Endothelial cell of umbilical vein (primary cell): ENCODE results near the gene LAMB2. TPM values are rescaled to one million over a fixed set of nuclear protein-coding genes. Genes with fewer than 3 reads are reported as not detected.

Experiments
- BruUV-seq: library from RNA; stranded (reverse); fragments of 400-500 nt; replicated peaks from 2 replicates; lab custom pipeline; 2021; lab: Mats Ljungman, UMichigan
- CTCF ChIA-PET: fragments of 300-600, 350-600 bp; sonication (Branson Sonifier 250); formaldehyde crosslinking; loops from one replicate; lab custom pipeline; 2021; ENCODE audit warnings: antibody characterized with exemption, inconsistent platforms; lab: Charles Lee
- POLR2A ChIA-PET: fragments of 300-600, 350-600 bp; sonication (Branson Sonifier 250); formaldehyde crosslinking; loops from one replicate; lab custom pipeline; 2021; ENCODE audit warnings: antibody characterized with exemption, inconsistent platforms; lab: Charles Lee
- DNase-seq: peaks from one replicate; pipeline ENCODE4 v3.0.0-alpha.2; 2011; ENCODE audit warnings: low read depth, low spot score
- FAIRE-seq: peaks from 2 replicates; lab custom pipeline; 2011; peaks lifted over from hg19 to GRCh38; lab: Jason Lieb, UNC
- H2AFZ ChIP-seq: 2 replicates; pipeline ENCODE4 v1.6.0; 2012; ENCODE audit warnings: low read depth, low read length, control low read depth, inconsistent platforms
- H3K27ac ChIP-seq: 2 replicates; pipeline ENCODE4 v1.5.1; 2011; ENCODE audit warnings: low read depth, mild to moderate bottlenecking, control low read depth, low read length, moderate library complexity; ENCODE audit not compliant: insufficient read depth
- H3K27me3 ChIP-seq, 2 experiments: 2 replicates each; pipeline versions ENCODE4 v1.6.0 to v1.6.1; 2011; ENCODE audit warnings: low read length in 2 of 2, mixed read lengths in 1 of 2; ENCODE audit not compliant: control insufficient read depth in 2 of 2, insufficient read depth in 2 of 2
- H3K36me3 ChIP-seq, 2 experiments: 2 replicates in 1 of 2; 3 replicates in 1 of 2; pipeline ENCODE4 v1.5.1; 2011; ENCODE audit warnings: low read length in 2 of 2, mild to moderate bottlenecking in 1 of 2, moderate library complexity in 1 of 2; ENCODE audit not compliant: control insufficient read depth in 2 of 2, insufficient read depth in 2 of 2; ENCODE audit errors: extremely low read depth in 1 of 2
- H3K4me1 ChIP-seq: 3 replicates; pipeline ENCODE4 v1.5.1; 2011; ENCODE audit warnings: mild to moderate bottlenecking, low read length; ENCODE audit not compliant: control insufficient read depth, insufficient read depth; ENCODE audit errors: extremely low read depth
- H3K4me2 ChIP-seq: 2 replicates; pipeline ENCODE4 v1.6.1; 2011; ENCODE audit warnings: low read length, control low read depth, mixed read lengths; ENCODE audit not compliant: insufficient read depth
- H3K4me3 ChIP-seq, 3 experiments: fragments of 200-600 bp in 1 of 3; sonication (generic), shearing (Covaris generic) in 1 of 3; replicated peaks in 1 of 3; 2 replicates each; pipeline ENCODE4 v1.5.1; 2011 to 2016; ENCODE audit warnings: control low read depth in 3 of 3, low read length in 3 of 3, mild to moderate bottlenecking in 2 of 3, inconsistent platforms in 1 of 3, low read depth in 1 of 3, moderate library complexity in 1 of 3; ENCODE audit not compliant: insufficient read depth in 1 of 3
- H3K79me2 ChIP-seq: 2 replicates; pipeline ENCODE4 v1.6.0; 2012; ENCODE audit warnings: low read length, inconsistent platforms; ENCODE audit not compliant: control insufficient read depth, insufficient read depth
- H3K9ac ChIP-seq: replicated peaks from 2 replicates; pipeline ENCODE3; 2011; ENCODE audit warnings: low read length, control low read depth; ENCODE audit not compliant: insufficient read depth; ENCODE audit errors: extremely low read depth
- H3K9me1 ChIP-seq: replicated peaks from 3 replicates; pipeline ENCODE4 v1.6.0; 2011; ENCODE audit warnings: mild to moderate bottlenecking, low read length; ENCODE audit not compliant: control insufficient read depth, insufficient read depth; ENCODE audit errors: extremely low read depth
- H3K9me3 ChIP-seq: replicated peaks from 2 replicates; pipeline ENCODE4 v1.5.1; 2012; ENCODE audit warnings: low read length, inconsistent platforms; ENCODE audit not compliant: control insufficient read depth, insufficient read depth
- H4K20me1 ChIP-seq: replicated peaks from 2 replicates; pipeline ENCODE3; 2011; ENCODE audit warnings: mild to moderate bottlenecking, low read length; ENCODE audit not compliant: control insufficient read depth, insufficient read depth; ENCODE audit errors: extremely low read depth
- EZH2 ChIP-seq: IDR thresholded peaks from 2 replicates; pipeline ENCODE4 v1.6.1; 2012; ENCODE audit warnings: borderline replicate concordance, low read depth, mild to moderate bottlenecking, moderate library complexity, low read length, inconsistent platforms; ENCODE audit not compliant: severe bottlenecking
- FOS ChIP-seq: IDR thresholded peaks from 2 replicates; pipeline ENCODE4 v1.6.1; 2011; ENCODE audit warnings: mild to moderate bottlenecking, low read length, moderate library complexity, borderline replicate concordance; ENCODE audit not compliant: insufficient read depth
- GATA2 ChIP-seq: IDR thresholded peaks from 2 replicates; pipeline ENCODE4 v1.7.0; 2011; ENCODE audit warnings: low read depth, mild to moderate bottlenecking, moderate library complexity, mixed read lengths, low read length; ENCODE audit not compliant: insufficient read length, insufficient read depth
- JUN ChIP-seq: IDR thresholded peaks from 2 replicates; pipeline ENCODE4 v1.6.1; 2011; ENCODE audit warnings: borderline replicate concordance, low read depth; ENCODE audit not compliant: insufficient read length, insufficient read depth
- MYC ChIP-seq: IDR thresholded peaks from one replicate; pipeline ENCODE4 v1.6.1; 2011; ENCODE audit warnings: mild to moderate bottlenecking, low read depth, low read length
- POLR2A ChIP-seq: IDR thresholded peaks from 2 replicates; pipeline ENCODE4 v1.6.1; 2012; ENCODE audit warnings: low read depth, mild to moderate bottlenecking, control low read depth, low read length
- POLR2AphosphoS5 ChIP-seq: IDR thresholded peaks from 2 replicates; pipeline ENCODE4 v1.6.1; 2012; ENCODE audit warnings: low read depth, mild to moderate bottlenecking, control low read depth, low read length, moderate library complexity; ENCODE audit not compliant: insufficient read depth
- dilution Hi-C: fragments of 300-500 bp; cut with MboI; formaldehyde crosslinking; loops from one replicate; pipeline ENCODE4 v1.15.0; 2019; ENCODE audit warnings: low sequenced_read_pairs; ENCODE audit not compliant: extremely low pct_ligation_motif_present
- intact Hi-C: fragments of 100-400 bp; cut with micrococcal nuclease; formaldehyde crosslinking; loops from one replicate; pipeline ENCODE4 v1.10.0; 2022
- polyA plus RNA-seq, 4 experiments: library from polyadenylated mRNA; depleted of rRNA in 3 of 4; stranded (reverse) in 3 of 4; unstranded in 1 of 4; fragments of >200 nt; gene quantifications; 2 replicates each; pipeline versions ENCODE4 v1.2.1 to v1.2.3, GENCODE V29; 2011 to 2012; ENCODE audit warnings: missing spikeins in 1 of 4
- total RNA-seq: library from RNA; stranded (reverse); gene quantifications from 2 replicates; pipeline ENCODE4 v1.2.3, GENCODE V29; 2021
- TF ChIP-seq, protein P1 (sequence below), 2 donors: IDR thresholded peaks; 1 replicate in 1 of 2; 2 replicates in 1 of 2; pipeline ENCODE4 v1.5.1; 2011; ENCODE audit warnings: low read length in 2 of 2, mild to moderate bottlenecking in 2 of 2, moderate library complexity in 2 of 2, control low read depth in 1 of 2, inconsistent platforms in 1 of 2, low read depth in 1 of 2; ENCODE audit not compliant: insufficient read depth in 1 of 2; ENCODE audit errors: extremely low read depth in 1 of 2

The LAMB2 gene
- total and polyA plus RNA-seq, 2 donors (not counting 3 experiments of a cell fraction or from before 2014, with no cell fraction given), result 423 to 764 TPM

DNA sequence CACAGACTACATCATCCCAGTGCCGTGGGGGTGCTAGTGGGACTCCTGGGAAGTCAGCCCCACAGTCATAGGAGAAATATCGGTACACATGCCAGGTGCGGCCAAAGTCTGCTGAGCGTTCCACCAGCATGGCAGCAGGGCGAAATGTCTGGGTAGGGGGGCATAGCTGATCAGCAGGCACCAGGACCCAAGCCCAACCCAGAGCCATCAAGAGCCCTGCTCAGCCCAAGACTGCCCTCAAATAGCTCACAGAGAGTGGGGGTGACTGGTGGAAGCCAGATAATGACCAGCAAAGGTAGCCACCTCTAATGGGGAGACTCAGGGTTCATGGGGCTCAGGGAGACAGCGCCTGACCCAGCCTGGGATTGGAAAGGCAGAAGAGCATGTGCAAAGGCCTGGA lies 1.3 kb downstream of the LAMB2 start:
- no TSS peak for BruUV-seq
- FAIRE-seq (no peak), DNase-seq (no peak)
- no peak overlapping the region for H2AFZ ChIP-seq
- peaks cover 14% of the 10 kb centered on the region for H3K4me1 ChIP-seq
- H3K9ac ChIP-seq, result no peak overlapping the region
- peaks cover 0 to 36% of the 10 kb centered on the region in 2 experiments for H3K36me3 ChIP-seq
- dilution Hi-C loops (no loop called here), intact Hi-C loops (no loop called here)
- no peaks in the 10 kb centered on the region for H3K9me3 ChIP-seq
- H3K79me2 ChIP-seq, result peaks cover 25% of the 10 kb centered on the region
- no peaks in the 10 kb centered on the region for H3K9me1 ChIP-seq
- POLR2A ChIA-PET, result no interaction called here
- H3K27ac ChIP-seq, result no peak overlapping the region
- CTCF ChIA-PET, result interaction anchor here (2.7 to 3.2 kb wide), 2 partner anchors 37 to 39 kb away, joined by 16 to 18 read pairs; partner anchors contain the start of genes KLHDC8B and QRICH1
- TF ChIP-seq POLR2AphosphoS5, result no peak
- no peak for TF ChIP-seq FOS
- TF ChIP-seq JUN, result no peak
- TF ChIP-seq, protein P1, sequence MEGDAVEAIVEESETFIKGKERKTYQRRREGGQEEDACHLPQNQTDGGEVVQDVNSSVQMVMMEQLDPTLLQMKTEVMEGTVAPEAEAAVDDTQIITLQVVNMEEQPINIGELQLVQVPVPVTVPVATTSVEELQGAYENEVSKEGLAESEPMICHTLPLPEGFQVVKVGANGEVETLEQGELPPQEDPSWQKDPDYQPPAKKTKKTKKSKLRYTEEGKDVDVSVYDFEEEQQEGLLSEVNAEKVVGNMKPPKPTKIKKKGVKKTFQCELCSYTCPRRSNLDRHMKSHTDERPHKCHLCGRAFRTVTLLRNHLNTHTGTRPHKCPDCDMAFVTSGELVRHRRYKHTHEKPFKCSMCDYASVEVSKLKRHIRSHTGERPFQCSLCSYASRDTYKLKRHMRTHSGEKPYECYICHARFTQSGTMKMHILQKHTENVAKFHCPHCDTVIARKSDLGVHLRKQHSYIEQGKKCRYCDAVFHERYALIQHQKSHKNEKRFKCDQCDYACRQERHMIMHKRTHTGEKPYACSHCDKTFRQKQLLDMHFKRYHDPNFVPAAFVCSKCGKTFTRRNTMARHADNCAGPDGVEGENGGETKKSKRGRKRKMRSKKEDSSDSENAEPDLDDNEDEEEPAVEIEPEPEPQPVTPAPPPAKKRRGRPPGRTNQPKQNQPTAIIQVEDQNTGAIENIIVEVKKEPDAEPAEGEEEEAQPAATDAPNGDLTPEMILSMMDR (IDR thresholded peaks at IDR 0.05; ENCODE audit: extremely low read depth in 1 of 2, insufficient read depth in 1 of 2, low read depth in 1 of 2, low read length in 2 of 2), result no peak
- TF ChIP-seq EZH2, result no peak
- no peak for TF ChIP-seq POLR2A
- TF ChIP-seq GATA2, result no peak
- no peak for TF ChIP-seq MYC
- peak overlapping the region in 2 of 3 experiments; percentile 83 to 89 for H3K4me3 ChIP-seq
- H3K4me2 ChIP-seq, result peak overlapping the region; percentile 72
- H3K27me3 ChIP-seq, result no peaks in the 10 kb centered on the region
- no peaks in the 10 kb centered on the region for H4K20me1 ChIP-seq
